GM13977 (cell line): ENCODE data around the gene LGMN.

Source experiments
- DNase-seq: peaks from one replicate; pipeline ENCODE4 v3.0.0; 2012; ENCODE audit warnings: low spot score
- CTCF ChIP-seq: IDR thresholded peaks from 2 replicates; pipeline ENCODE4 v1.5.1; 2012; ENCODE audit warnings: mild to moderate bottlenecking, control low read depth; ENCODE audit not compliant: insufficient read depth; ENCODE audit errors: extremely low read depth, missing control alignments
- in situ Hi-C: fragments of 300-500 bp; cut with MboI; formaldehyde crosslinking; loops from one replicate; pipeline ENCODE4 v1.12.0; 2022; ENCODE audit warnings: low sequenced_read_pairs, low pct_unique_long_range_greater_than_20kb, mixed read lengths, inconsistent platforms; ENCODE audit not compliant: unreplicated experiment

Gene LGMN

GRCh38 chr14:92716131-92716530 lies 32.3 kb downstream of the LGMN start:
- in situ Hi-C loops: no loop called here
- no peak for TF ChIP-seq CTCF
- no peak for DNase-seq

- peak; percentile 87 for DNase-seq
- in situ Hi-C loops: loop anchor here (5.0 kb wide), 1 partner anchor 67 kb away; no protein-coding TSS in a partner anchor
Measured at GRCh38 chr14:92714739-92715307, 33.6 kb downstream of the LGMN start.

GRCh38 chr14:92712654-92713051 lies 35.8 kb downstream of the LGMN start:
- TF ChIP-seq CTCF: no peak
- in situ Hi-C loops: loop anchor here (5.0 kb wide), 1 partner anchor 70 kb away; no protein-coding TSS in a partner anchor
- DNase-seq: no peak

More at GRCh38 chr14:92714739-92715307, 33.6 kb downstream of the LGMN start:
- peak; percentile 88 for TF ChIP-seq CTCF

GRCh38 chr14:92711976-92712653 lies 36.3 kb downstream of the LGMN start:
- in situ Hi-C loops: loop anchor here (5.0 kb wide), 1 partner anchor 70 kb away; no protein-coding TSS in a partner anchor
- no peak for DNase-seq
- no peak for TF ChIP-seq CTCF

GRCh38 chr14:92710001-92710341 lies 38.5 kb downstream of the LGMN start:
- no peak for DNase-seq
- TF ChIP-seq CTCF: no peak
- in situ Hi-C loops: loop anchor here (5.0 kb wide), 1 partner anchor 72 kb away; no protein-coding TSS in a partner anchor

- no peak for DNase-seq
- no peak for TF ChIP-seq CTCF
- in situ Hi-C loops: no loop called here
Measured at GRCh38 chr14:92709340-92710000, 39.0 kb downstream of the LGMN start.
